ENCODE measurements around the gene SMCO4. TPM values are rescaled to one million over a fixed set of nuclear protein-coding genes. Genes with fewer than 3 reads are reported as not detected.

SMCO4 gene
- total and polyA plus RNA-seq, 2 donors (not counting 1 experiment from before 2014, with no cell fraction given) = 3.6 to 5.1 TPM

DNA sequence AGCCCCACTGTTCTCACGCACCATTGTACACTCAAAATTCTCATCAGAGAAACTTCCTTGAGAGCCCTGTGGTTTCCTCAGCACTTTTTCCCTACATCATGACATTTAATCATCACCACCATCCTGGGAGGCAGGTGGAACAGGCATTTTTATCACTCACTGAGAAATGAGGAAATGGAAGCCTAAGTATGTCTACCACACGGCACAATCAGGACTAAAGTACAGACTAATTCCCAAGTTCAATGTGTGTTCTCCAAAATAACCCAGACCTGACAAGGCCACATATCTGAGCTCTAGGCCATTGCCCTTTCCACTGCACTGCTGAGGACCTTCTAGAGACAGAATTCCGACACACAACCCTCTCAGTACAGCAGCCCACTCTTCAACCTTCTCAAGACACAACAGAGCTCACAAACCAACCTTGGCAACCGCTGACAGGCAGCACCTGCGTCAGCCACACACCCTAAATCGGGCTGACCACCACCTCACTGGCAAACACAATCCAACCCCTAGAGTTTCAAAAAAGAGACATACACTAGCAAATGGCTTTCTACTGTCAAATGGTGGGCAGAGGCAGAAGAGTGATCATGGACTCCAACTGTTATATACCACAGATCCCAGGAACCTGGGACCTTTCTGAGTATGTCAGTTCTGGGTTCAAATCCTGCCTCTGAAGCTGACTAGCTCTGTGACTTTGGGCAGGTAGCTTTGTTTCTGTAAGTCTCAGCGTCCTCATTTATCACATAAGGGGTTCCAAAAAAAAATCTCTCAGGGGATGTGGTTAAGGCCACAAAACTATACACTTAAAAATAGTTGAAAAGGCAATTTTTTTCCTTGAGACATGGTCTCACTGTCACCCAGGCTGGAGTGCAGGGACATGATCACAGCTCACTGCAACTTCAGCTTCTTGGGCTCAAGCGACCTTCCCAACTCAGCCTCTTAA is 16.3 kb downstream of the SMCO4 start:
- ATAC-seq (ENCODE audit: low read depth) (peak; percentile 24), DNase-seq (peak; percentile 34)
- H3K9me3 Mint-ChIP-seq (ENCODE audit: insufficient read depth) = no peaks in the 10 kb centered on the region
- Histone ChIP-seq H3K36me3 (replicated peaks in 1 of 2; ENCODE audit: control extremely low read depth in 1 of 2, control insufficient read depth in 1 of 2, extremely low read depth in 1 of 2, insufficient read depth in 2 of 2, low read length in 1 of 2) (no peaks in the 10 kb centered on the region), H3K27ac (ENCODE audit: low read length in 2 of 2) (peak overlapping the region; percentile 8 to 77), H3K4me3 (ENCODE audit: control extremely low read depth in 1 of 5, extremely low read depth in 1 of 5, insufficient read depth in 1 of 5, low read depth in 2 of 5, low read length in 4 of 5) (no peak overlapping the region), H3K4me1 (ENCODE audit: control insufficient read depth in 2 of 2, insufficient read depth in 2 of 2, low read length in 2 of 2) (peaks cover 47 to 63% of the 10 kb centered on the region in 2 donors), H3K79me2 (ENCODE audit: control insufficient read depth, insufficient read depth, low read length) (no peaks in the 10 kb centered on the region), H3K4me2 (replicated peaks; ENCODE audit: low read depth, low read length, poor library complexity, severe bottlenecking) (peak overlapping the region; percentile 44), H3K9me3 (ENCODE audit: control extremely low read depth in 1 of 3, control insufficient read depth in 2 of 3, insufficient read depth in 1 of 3, low read length in 2 of 3) (no peaks in the 10 kb centered on the region), H3K9ac (ENCODE audit: low read length) (no peak overlapping the region), H3K27me3 (replicated peaks in 1 of 4; ENCODE audit: control extremely low read depth in 1 of 4, control insufficient read depth in 3 of 4, insufficient read depth in 4 of 4, low read length in 3 of 4) (no peaks in the 10 kb centered on the region), H2AFZ (ENCODE audit: insufficient read depth, low read depth, low read length, poor library complexity, severe bottlenecking) (peak overlapping the region; percentile 35), H4K20me1 (ENCODE audit: control insufficient read depth, insufficient read depth, low read length, poor library complexity, severe bottlenecking) (no peaks in the 10 kb centered on the region)
- peak overlapping the region; percentile 70 for H3K27ac Mint-ChIP-seq
- intact Hi-C loops (cut with micrococcal nuclease) = no loop called here
- peaks cover 54% of the 10 kb centered on the region for H3K4me1 Mint-ChIP-seq
- ChIA-PET CTCF (interaction anchor here (0.5 to 1.6 kb wide), 4 partner anchors 12 to 290 kb away, joined by 3 to 4 read pairs (median 3); no protein-coding TSS in a partner anchor), POLR2A (no interaction called here)
- no peak for TF ChIP-seq EZH2 (IDR thresholded peaks at IDR 0.05; ENCODE audit: borderline replicate concordance, insufficient read depth, low read depth, low read length, poor library complexity, severe bottlenecking)
- TF ChIP-seq, protein P1, sequence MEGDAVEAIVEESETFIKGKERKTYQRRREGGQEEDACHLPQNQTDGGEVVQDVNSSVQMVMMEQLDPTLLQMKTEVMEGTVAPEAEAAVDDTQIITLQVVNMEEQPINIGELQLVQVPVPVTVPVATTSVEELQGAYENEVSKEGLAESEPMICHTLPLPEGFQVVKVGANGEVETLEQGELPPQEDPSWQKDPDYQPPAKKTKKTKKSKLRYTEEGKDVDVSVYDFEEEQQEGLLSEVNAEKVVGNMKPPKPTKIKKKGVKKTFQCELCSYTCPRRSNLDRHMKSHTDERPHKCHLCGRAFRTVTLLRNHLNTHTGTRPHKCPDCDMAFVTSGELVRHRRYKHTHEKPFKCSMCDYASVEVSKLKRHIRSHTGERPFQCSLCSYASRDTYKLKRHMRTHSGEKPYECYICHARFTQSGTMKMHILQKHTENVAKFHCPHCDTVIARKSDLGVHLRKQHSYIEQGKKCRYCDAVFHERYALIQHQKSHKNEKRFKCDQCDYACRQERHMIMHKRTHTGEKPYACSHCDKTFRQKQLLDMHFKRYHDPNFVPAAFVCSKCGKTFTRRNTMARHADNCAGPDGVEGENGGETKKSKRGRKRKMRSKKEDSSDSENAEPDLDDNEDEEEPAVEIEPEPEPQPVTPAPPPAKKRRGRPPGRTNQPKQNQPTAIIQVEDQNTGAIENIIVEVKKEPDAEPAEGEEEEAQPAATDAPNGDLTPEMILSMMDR (IDR thresholded peaks at IDR 0.05) = no peak
- peak overlapping the region; percentile 70 for H3K4me3 Mint-ChIP-seq
- no peaks in the 10 kb centered on the region for H3K27me3 Mint-ChIP-seq
- WGBS (ENCODE audit: insufficient coverage) = 32% methylated on average over 5 of the region's 8 CpGs

DNA sequence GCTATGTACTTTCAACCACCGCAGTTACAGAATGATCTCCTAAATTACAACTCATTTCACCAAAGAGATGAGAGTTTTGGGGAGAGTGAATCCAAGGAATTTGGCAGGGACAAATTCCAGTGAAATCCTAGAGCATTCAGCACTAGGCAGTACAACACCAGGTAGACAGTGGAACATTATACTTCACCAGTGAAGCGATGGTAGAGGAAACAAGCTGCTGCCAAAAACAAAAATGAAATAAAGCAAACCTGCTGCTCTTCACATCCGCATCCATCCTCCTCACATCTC is 16.9 kb downstream of the SMCO4 start:
- H3K4me2 ChIP-seq (replicated peaks; ENCODE audit: low read depth, low read length, poor library complexity, severe bottlenecking) = peak overlapping the region; percentile 44
- no peaks in the 10 kb centered on the region for H3K27me3 Mint-ChIP-seq
- ATAC-seq (ENCODE audit: low read depth) (peak; percentile 12), DNase-seq (no peak)
- H2AFZ ChIP-seq (ENCODE audit: insufficient read depth, low read depth, low read length, poor library complexity, severe bottlenecking) = peak overlapping the region; percentile 35
- H3K79me2 ChIP-seq (ENCODE audit: control insufficient read depth, insufficient read depth, low read length) = no peaks in the 10 kb centered on the region
- H3K27ac Mint-ChIP-seq = peak overlapping the region; percentile 70
- intact Hi-C loops (cut with micrococcal nuclease) = no loop called here
- peaks cover 57% of the 10 kb centered on the region for H3K4me1 Mint-ChIP-seq
- TF ChIP-seq, protein P1 (IDR thresholded peaks at IDR 0.05) = no peak
- TF ChIP-seq EZH2 (IDR thresholded peaks at IDR 0.05; ENCODE audit: borderline replicate concordance, insufficient read depth, low read depth, low read length, poor library complexity, severe bottlenecking) = no peak
- no peaks in the 10 kb centered on the region for H3K9me3 Mint-ChIP-seq (ENCODE audit: insufficient read depth)
- peaks cover 47 to 63% of the 10 kb centered on the region in 2 donors for H3K4me1 ChIP-seq (ENCODE audit: control insufficient read depth in 2 of 2, insufficient read depth in 2 of 2, low read length in 2 of 2)
- H3K9me3 ChIP-seq (ENCODE audit: control extremely low read depth in 1 of 3, control insufficient read depth in 2 of 3, insufficient read depth in 1 of 3, low read length in 2 of 3) = no peaks in the 10 kb centered on the region
- H3K27ac ChIP-seq (ENCODE audit: low read length in 2 of 2) = peak overlapping the region; percentile 8 to 77
- H3K4me3 ChIP-seq (ENCODE audit: control extremely low read depth in 1 of 5, extremely low read depth in 1 of 5, insufficient read depth in 1 of 5, low read depth in 2 of 5, low read length in 4 of 5) = no peak overlapping the region
- 77% methylated on average over 1 of the region's 3 CpGs for WGBS (ENCODE audit: insufficient coverage)
- H4K20me1 ChIP-seq (ENCODE audit: control insufficient read depth, insufficient read depth, low read length, poor library complexity, severe bottlenecking) = no peaks in the 10 kb centered on the region
- POLR2A ChIA-PET = no interaction called here
- no peaks in the 10 kb centered on the region for H3K36me3 ChIP-seq (replicated peaks in 1 of 2; ENCODE audit: control extremely low read depth in 1 of 2, control insufficient read depth in 1 of 2, extremely low read depth in 1 of 2, insufficient read depth in 2 of 2, low read length in 1 of 2)
- H3K4me3 Mint-ChIP-seq = peak overlapping the region; percentile 70
- H3K27me3 ChIP-seq (replicated peaks in 1 of 4; ENCODE audit: control extremely low read depth in 1 of 4, control insufficient read depth in 3 of 4, insufficient read depth in 4 of 4, low read length in 3 of 4) = no peaks in the 10 kb centered on the region
- H3K9ac ChIP-seq (ENCODE audit: low read length) = no peak overlapping the region
- CTCF ChIA-PET = interaction anchor here (1.1 to 1.6 kb wide), 3 partner anchors 13 to 290 kb away, joined by 3 to 4 read pairs (median 3); no protein-coding TSS in a partner anchor
